GM12892 (cell line): ENCODE measurements around the gene NYAP2. TPM values are rescaled to one million over a fixed set of nuclear protein-coding genes. Genes with fewer than 3 reads are reported as not detected.

Source experiments
- DNase-seq: peaks from one replicate; pipeline ENCODE4 v3.0.0; 2011; ENCODE audit not compliant: insufficient read length
- FAIRE-seq: peaks from 2 replicates; lab custom pipeline; 2011; peaks lifted over from hg19 to GRCh38; lab: Jason Lieb, UNC
- POLR2A ChIP-seq: IDR thresholded peaks from 2 replicates; pipeline ENCODE4 v1.6.1; 2011; ENCODE audit warnings: low read depth, low read length, control low read depth
- POLR2AphosphoS5 ChIP-seq: IDR thresholded peaks from 2 replicates; pipeline ENCODE4 v1.6.1; 2011; ENCODE audit warnings: low read depth, low read length, control low read depth
- TAF1 ChIP-seq: IDR thresholded peaks from 2 replicates; pipeline ENCODE4 v1.6.1; 2011; ENCODE audit warnings: low read depth, mild to moderate bottlenecking, control low read depth, low read length, borderline replicate concordance
- polyA plus RNA-seq: library from polyadenylated mRNA; unstranded; fragments of >200 nt; gene quantifications from one replicate; pipeline ENCODE4 v1.2.1, GENCODE V29; 2012; ENCODE audit warnings: missing spikeins, inconsistent platforms; ENCODE audit not compliant: missing spikeins

Gene NYAP2
- polyA plus RNA-seq = not detected

DNA sequence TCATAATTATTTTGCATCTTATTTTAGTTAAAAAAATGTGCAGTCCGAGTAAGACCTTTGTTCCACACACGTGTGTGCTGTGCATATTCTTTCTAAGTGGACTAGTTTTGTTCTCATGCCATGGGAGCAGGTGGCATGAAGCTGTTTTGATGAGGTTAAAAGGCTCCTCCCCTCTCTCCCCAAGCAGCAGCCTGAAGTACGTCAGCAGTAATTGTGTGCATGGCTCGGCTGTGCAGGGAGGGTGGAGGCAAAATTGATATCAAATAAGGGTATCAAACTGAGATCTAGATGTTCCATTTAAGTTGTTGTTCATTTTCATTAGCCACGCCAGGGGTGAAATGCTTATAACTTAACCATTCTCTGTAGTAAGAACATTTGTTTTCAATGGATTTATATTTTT, at the start of gene NYAP2:
Gene NYAP2 (plus strand): TSS at position 207 of the 400 bp plus-strand sequence. CDS start 9,171 bp downstream, outside the sequence.
- FAIRE-seq (no peak), DNase-seq (no peak)
- no peak for TF ChIP-seq POLR2A
- TF ChIP-seq TAF1 = no peak
- TF ChIP-seq POLR2AphosphoS5 = no peak

DNA sequence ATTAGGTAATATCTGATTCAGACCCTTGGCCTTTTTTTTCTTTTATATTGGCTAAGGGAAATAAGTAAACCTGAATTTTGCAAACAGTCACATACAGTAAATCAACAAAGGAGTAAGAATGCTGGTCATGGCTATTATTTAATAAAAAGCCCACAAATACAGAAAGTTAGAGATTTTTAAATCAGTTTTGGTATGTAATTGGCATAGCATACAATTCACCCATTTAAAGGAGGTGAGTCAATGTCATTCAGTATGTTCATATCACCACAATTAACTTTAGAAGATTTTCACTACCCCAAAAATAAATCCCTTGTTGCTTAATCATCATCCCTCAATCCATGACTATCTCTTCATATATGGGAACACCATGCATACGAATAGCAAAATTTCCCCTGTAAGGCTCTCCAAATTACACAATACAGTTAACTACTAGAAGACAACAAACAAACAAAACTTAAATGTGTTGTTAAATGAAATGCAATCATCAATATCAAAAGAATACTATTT, 45.9 kb upstream of the NYAP2 start:
- TF ChIP-seq TAF1 (no peak), POLR2AphosphoS5 (no peak), POLR2A (no peak)
- DNase-seq (no peak), FAIRE-seq (no peak)

DNA sequence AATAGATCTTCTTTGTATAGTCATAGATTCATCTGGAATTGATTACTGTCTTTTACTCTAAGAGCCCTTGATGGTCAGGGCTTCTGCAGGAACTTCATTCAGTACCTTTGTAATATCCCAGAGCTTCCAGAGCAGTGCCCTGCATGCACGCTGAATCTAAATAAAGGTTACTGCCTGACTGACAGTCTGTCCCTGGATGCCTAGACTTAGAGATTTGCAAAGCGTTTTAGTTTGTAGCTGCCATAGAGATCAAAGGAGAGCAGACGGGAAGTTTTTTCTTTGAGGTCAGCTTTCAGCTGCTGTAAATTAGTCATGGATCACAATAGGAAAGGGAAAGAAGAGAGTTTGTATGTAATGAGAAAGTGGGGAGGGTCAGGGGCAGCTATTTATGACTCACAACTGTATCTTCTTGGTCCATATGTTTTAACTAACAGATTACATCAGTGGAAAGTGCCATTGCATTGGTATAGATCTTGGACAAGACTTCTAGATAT, 45.2 kb upstream of the NYAP2 start:
- FAIRE-seq (no peak), DNase-seq (no peak)
- no peak for TF ChIP-seq TAF1
- no peak for TF ChIP-seq POLR2AphosphoS5
- TF ChIP-seq POLR2A = no peak

DNA sequence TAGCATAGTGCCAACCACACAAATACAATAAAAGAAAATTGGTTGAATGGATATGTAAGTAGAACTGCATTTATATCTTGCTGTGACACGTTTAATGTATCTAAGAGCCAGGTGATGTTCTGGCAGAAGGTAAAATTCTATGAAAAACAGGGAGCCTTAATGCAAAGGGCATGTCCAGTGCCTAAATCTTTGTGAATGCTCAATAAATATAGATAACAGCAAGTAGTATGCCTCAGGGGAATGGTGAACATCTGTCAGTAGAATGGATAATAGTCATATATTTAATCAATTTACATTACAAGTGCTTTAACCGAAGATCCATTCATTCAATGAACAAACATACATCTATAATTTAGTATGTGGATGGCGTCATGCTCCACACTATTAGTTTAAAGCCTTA, 43.7 kb upstream of the NYAP2 start:
- TF ChIP-seq TAF1 = no peak
- no peak for TF ChIP-seq POLR2A
- TF ChIP-seq POLR2AphosphoS5 = no peak
- DNase-seq (no peak), FAIRE-seq (no peak)

DNA sequence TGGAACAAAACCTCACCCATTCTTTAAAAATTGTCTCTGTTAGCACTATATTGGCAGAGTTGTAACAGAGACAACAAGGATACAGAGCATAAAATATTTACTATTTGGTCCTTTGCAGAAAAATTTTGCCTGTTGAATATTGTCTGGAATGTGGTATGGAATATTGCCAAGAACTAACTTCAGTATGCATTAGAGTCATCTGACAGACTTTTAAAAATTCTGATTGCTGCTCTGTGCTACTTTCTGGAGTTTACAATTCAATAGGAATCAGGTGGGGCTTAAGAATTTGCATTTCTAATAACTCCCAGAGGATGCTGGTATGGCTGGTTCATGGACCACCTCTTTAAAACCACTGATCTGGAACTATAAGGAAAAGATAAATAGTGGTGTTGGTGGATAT, 32.8 kb upstream of the NYAP2 start:
- FAIRE-seq (no peak), DNase-seq (no peak)

DNA sequence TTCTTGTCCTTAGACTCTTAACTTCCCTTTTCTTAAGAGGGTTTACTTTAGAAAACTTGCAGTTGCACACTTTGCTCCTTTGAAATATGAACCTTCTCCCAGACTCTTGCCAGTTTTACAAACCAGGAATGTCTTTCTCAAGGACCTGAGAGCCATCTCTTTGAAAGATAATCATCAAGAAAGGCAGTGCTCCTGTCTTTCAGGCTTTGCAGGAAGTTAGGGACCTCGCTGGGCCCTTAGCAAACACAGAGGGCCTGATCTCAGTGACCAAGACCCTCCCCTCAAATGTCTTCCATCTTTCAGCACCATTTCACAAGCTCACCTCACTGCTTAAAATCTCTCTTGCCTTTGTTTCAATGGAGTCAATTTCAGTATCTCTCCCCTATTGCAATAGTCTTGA, 32.0 kb upstream of the NYAP2 start:
- TF ChIP-seq POLR2AphosphoS5 (no peak), POLR2A (no peak), TAF1 (no peak)
- DNase-seq (no peak), FAIRE-seq (no peak)

More for the DNA sequence above, 32.8 kb upstream of the NYAP2 start:
- no peak for TF ChIP-seq POLR2AphosphoS5
- TF ChIP-seq TAF1 = no peak
- no peak for TF ChIP-seq POLR2A

DNA sequence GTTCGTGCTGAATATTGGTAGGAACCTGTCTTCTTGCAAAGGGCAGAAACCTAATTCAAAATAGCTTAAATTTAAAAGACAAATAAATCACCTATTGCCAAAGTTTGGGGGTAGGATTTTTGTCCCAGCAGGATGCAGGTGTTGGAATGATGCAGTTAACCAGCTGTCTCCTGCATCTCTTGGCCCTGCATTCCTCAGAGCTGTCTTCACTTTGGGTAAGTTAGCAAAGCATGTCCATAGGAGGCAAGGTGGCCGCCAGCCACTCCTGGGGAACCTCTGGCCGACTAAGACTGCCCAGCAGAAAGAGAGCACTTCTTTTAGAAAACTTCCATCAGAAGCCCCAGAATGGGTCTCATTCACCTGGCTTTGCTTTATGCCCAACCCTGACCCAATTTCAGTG, 20.5 kb upstream of the NYAP2 start:
- FAIRE-seq (no peak), DNase-seq (no peak)
- no peak for TF ChIP-seq POLR2AphosphoS5
- no peak for TF ChIP-seq POLR2A
- TF ChIP-seq TAF1 = no peak

DNA sequence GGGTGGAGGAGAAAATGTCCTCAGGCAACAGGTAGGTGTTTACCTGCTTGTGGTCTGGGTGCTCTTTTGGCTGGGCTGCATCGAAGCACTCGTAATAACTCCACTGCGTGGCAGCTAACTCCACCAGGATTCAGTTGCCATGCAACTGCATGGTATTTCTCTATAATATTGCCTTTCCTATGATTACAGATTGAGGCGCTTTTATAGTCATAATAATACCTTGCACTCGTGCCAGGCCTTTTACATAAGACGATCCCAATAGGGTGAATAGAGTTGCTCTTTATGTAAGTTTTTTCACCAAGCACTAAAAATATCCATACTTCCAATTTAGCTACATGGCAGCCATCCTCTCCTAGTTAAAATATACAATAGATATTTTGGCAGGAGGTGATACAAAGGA, 19.7 kb upstream of the NYAP2 start:
- TF ChIP-seq POLR2A (no peak), POLR2AphosphoS5 (no peak), TAF1 (no peak)
- FAIRE-seq (no peak), DNase-seq (no peak)

DNA sequence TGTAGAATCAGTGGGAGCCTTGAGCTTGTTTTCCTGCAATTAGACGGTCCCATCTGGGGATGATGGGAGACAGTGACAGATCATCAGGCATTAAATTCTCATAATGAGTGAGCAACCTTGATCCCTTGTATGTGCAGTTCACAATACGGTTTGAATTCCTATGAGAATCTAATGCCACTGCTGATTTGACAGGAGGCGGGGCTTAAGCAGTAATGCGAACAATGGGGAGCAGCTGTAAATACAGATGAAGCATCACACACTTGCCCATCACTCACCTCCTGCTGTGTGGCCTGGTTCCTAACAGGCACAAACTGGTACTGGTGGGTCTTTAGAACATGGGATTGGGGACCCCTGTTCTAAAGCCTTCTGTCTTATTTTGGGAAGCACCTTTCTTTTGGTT, 17.9 kb upstream of the NYAP2 start:
- FAIRE-seq = no peak
- TF ChIP-seq POLR2AphosphoS5 = no peak
- TF ChIP-seq POLR2A = no peak
- no peak for TF ChIP-seq TAF1
- DNase-seq = no peak

DNA sequence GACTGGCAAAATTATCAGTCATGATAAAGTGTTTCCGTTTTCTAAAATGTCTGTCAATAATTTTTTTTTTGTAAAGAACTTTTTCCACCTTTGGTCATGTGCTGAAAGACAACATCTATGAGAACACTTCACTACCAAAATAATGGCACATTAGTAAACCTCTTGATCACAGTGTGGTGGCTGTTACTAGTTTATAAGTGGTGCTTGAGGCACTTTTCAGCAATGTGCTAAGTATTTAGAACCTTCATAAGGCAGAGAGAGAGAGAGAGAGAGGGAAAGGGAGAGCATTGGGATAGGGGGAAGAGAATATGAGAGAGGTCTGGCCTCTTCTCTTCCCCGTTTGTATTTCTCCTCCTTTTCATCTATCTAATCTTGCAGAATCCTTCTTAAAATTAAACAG, 1.1 kb upstream of the NYAP2 start:
- TF ChIP-seq POLR2AphosphoS5 (no peak), POLR2A (no peak), TAF1 (no peak)

DNA sequence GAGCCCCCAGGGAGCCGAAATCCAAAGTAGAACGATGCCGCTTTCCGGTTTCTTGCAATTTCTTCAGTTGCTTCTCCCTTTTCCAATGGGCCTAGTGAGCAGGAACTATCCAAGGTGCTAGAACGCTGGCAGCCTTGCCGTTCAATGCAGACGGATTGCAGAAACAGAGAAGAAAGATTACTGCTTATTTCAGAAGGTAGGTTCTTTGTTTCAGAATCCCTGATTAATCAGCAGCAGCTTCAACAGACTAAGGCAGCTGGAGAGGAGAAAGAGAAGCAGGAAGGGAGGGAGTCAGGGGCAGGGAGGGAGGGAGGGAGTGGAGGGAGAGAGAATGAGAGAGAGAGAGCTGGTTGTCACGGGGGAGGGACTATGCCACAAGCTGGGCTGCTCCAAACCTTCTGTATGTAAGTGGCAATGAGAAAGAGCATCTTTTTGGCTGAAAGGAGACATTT, 576 bp downstream of the NYAP2 start:
- no peak for FAIRE-seq
- DNase-seq = no peak

More for the DNA sequence above, 1.1 kb upstream of the NYAP2 start:
- DNase-seq (no peak), FAIRE-seq (no peak)

More for the DNA sequence above, 576 bp downstream of the NYAP2 start:
- TF ChIP-seq POLR2AphosphoS5 (no peak), POLR2A (no peak), TAF1 (no peak)
